ENCODE measurements around the gene RNASE11.
A peak's percentile ranks its signal among the peaks of the same experiment; 100 is the strongest.

Gene RNASE11

DNA sequence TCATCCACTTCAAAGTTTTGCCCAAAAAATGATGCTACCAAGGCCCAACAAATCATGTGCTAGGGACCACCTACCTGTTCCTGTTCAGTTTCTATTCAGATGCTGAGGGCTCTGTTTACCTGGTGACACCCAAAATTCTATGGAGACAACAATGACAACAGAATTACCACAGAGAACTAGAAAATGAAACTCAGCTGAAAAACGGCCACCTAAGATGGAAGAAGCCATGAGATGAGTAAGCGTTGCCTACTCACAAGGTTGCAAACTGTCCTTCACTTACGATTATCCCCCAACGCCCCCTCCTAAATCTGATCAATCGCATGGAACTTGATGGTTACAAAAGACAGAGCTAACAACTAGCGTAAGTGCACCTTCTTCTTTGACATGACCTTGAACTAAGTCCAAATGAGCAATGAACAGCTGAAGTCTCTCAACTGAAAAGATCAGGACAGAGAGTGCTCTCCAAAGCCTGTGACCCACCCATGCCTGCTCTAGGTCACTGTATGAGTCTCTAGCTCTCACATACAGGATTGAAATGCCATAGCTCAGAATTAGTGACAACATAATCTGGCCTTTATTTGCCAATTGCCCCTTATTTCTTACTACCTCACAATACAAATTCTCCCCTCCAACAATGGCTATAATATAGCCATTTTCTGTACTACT lies at the start of gene RNASE11:
TSS of gene RNASE11 (minus strand) at position 513 of the 666 bp plus-strand sequence.
- Histone ChIP-seq H3K9me2 (ENCODE audit: low read depth, low read length) (no peaks in the 10 kb centered on the region), H3K4me3 (ENCODE audit: low read depth, low read length, poor library complexity, severe bottlenecking) (no peak within 1 kb of the TSS), H2AFZ (ENCODE audit: low read length) (no peak within 1 kb of the TSS), H3K27me3 (ENCODE audit: insufficient read depth, low read length) (0 out of 2 replicates have a peak, but pooled peaks cover 4% of the 10 kb centered on the region), H3K36me3 (ENCODE audit: insufficient read depth, low read length) (no peaks in the 10 kb centered on the region), H3F3A (ENCODE audit: insufficient read depth, low read length) (no peaks in the 10 kb centered on the region), H4K20me1 (ENCODE audit: insufficient read depth, low read length) (no peaks in the 10 kb centered on the region), H3K4me1 (ENCODE audit: insufficient read depth, low read length, severe bottlenecking) (no peaks in the 10 kb centered on the region), H3K9me3 (ENCODE audit: low read length) (no peaks in the 10 kb centered on the region), H3K27ac (ENCODE audit: low read depth, low read length, poor library complexity, severe bottlenecking) (no peak within 1 kb of the TSS), H3K79me2 (ENCODE audit: insufficient read depth, low read length) (no peaks in the 10 kb centered on the region), H3K9ac (ENCODE audit: low read length) (no peak within 1 kb of the TSS), H3K4me2 (ENCODE audit: low read length) (no peak within 1 kb of the TSS)
- TF ChIP-seq EZH2 (IDR thresholded peaks at IDR 0.05; ENCODE audit: borderline replicate concordance, low read length) = no peak
- TF ChIP-seq, protein P1, sequence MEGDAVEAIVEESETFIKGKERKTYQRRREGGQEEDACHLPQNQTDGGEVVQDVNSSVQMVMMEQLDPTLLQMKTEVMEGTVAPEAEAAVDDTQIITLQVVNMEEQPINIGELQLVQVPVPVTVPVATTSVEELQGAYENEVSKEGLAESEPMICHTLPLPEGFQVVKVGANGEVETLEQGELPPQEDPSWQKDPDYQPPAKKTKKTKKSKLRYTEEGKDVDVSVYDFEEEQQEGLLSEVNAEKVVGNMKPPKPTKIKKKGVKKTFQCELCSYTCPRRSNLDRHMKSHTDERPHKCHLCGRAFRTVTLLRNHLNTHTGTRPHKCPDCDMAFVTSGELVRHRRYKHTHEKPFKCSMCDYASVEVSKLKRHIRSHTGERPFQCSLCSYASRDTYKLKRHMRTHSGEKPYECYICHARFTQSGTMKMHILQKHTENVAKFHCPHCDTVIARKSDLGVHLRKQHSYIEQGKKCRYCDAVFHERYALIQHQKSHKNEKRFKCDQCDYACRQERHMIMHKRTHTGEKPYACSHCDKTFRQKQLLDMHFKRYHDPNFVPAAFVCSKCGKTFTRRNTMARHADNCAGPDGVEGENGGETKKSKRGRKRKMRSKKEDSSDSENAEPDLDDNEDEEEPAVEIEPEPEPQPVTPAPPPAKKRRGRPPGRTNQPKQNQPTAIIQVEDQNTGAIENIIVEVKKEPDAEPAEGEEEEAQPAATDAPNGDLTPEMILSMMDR (IDR thresholded peaks at IDR 0.05; ENCODE audit: low read length) = no peak

DNA sequence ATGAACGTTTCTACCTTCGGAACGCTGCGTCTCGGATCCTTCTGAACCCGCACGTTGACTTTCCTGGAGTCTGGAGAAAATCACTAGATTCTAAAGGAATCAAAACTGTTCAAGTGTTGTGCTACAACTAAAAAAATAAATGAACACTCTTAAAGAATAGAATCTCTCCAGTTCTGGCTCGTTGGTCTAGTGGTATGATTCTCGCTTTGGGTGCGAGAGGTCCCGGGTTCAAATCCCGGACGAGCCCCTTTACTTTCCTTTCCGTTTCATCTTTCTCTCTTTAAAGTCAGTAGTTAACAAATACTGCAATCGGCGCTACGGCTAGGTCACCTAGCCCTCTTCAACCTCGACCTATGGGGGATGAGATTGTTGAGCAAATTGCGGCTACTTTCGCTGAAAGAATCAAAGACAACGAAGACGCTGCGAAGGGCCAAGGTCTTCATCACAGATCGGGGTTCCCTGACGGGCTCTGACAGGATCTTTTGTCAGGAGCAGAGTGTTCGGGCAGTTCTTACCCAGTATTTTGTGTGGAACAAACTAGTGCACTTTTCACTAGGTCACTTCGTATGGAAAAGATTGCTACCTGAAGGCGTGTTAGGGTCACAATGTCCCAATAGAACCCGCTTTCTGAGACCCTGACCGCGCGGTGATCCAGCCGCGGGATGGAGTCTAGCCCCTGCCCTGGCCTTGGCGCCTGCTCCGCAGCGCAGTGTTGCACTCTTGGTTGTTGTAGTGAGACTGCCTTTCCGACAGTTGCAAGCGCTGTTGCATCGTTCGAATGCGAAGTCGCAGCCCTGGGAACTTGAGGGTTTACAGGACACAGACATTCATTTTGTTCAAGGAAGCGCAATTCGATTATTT lies 45.3 kb upstream of the RNASE11 start:
- Histone ChIP-seq H3K27ac (ENCODE audit: low read depth, low read length, poor library complexity, severe bottlenecking) (no peak overlapping the region), H3K4me2 (ENCODE audit: low read length) (peak overlapping the region; percentile 78), H3K27me3 (ENCODE audit: insufficient read depth, low read length) (no peaks in the 10 kb centered on the region), H4K20me1 (ENCODE audit: insufficient read depth, low read length) (no peaks in the 10 kb centered on the region), H2AFZ (ENCODE audit: low read length) (no peak overlapping the region), H3K36me3 (ENCODE audit: insufficient read depth, low read length) (no peaks in the 10 kb centered on the region), H3K9me3 (ENCODE audit: low read length) (no peaks in the 10 kb centered on the region), H3K4me1 (ENCODE audit: insufficient read depth, low read length, severe bottlenecking) (peaks cover 29% of the 10 kb centered on the region), H3K79me2 (ENCODE audit: insufficient read depth, low read length) (no peaks in the 10 kb centered on the region), H3K9me2 (ENCODE audit: low read depth, low read length) (no peaks in the 10 kb centered on the region), H3K9ac (ENCODE audit: low read length) (peak overlapping the region; percentile 17; the same call in 1 of the 2 replicates), H3F3A (ENCODE audit: insufficient read depth, low read length) (no peaks in the 10 kb centered on the region), H3K4me3 (ENCODE audit: low read depth, low read length, poor library complexity, severe bottlenecking) (peak overlapping the region; percentile 60)
- TF ChIP-seq EZH2 (IDR thresholded peaks at IDR 0.05; ENCODE audit: borderline replicate concordance, low read length) = no peak
- TF ChIP-seq, protein P1 (IDR thresholded peaks at IDR 0.05; ENCODE audit: low read length) = no peak

DNA sequence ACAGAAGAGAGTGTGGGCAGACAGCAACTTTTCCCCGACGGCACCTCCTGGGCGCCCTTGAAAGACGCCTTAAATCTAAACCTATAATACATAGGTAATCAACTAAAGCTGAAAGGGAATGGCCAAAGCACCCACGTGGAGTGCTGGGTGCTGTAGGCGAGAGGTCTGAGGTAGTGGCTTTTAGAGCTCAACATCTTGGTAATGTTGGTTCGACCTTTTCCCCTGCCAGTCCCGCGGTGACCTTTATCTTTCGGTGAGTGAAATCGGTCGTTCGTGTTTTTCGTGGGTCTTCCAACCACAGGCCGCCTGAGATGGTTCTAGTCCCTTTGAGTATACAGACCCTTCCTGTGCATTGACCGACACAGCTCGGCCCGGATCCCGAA lies 44.6 kb upstream of the RNASE11 start:
- H3K4me1 ChIP-seq (ENCODE audit: insufficient read depth, low read length, severe bottlenecking) = peaks cover 35% of the 10 kb centered on the region
- H3F3A ChIP-seq (ENCODE audit: insufficient read depth, low read length) = no peaks in the 10 kb centered on the region
- H3K36me3 ChIP-seq (ENCODE audit: insufficient read depth, low read length) = no peaks in the 10 kb centered on the region
- H3K4me3 ChIP-seq (ENCODE audit: low read depth, low read length, poor library complexity, severe bottlenecking) = peak overlapping the region; percentile 60
- no peaks in the 10 kb centered on the region for H4K20me1 ChIP-seq (ENCODE audit: insufficient read depth, low read length)
- H3K9me2 ChIP-seq (ENCODE audit: low read depth, low read length) = no peaks in the 10 kb centered on the region
- TF ChIP-seq, protein P1 (IDR thresholded peaks at IDR 0.05; ENCODE audit: low read length) = no peak
- no peak for TF ChIP-seq EZH2 (IDR thresholded peaks at IDR 0.05; ENCODE audit: borderline replicate concordance, low read length)
- no peaks in the 10 kb centered on the region for H3K27me3 ChIP-seq (ENCODE audit: insufficient read depth, low read length)
- H3K79me2 ChIP-seq (ENCODE audit: insufficient read depth, low read length) = no peaks in the 10 kb centered on the region
- no peak overlapping the region for H3K27ac ChIP-seq (ENCODE audit: low read depth, low read length, poor library complexity, severe bottlenecking)
- H3K9me3 ChIP-seq (ENCODE audit: low read length) = no peaks in the 10 kb centered on the region
- H3K9ac ChIP-seq (ENCODE audit: low read length) = peak overlapping the region; percentile 17; the same call in 1 of the 2 replicates
- H3K4me2 ChIP-seq (ENCODE audit: low read length) = peak overlapping the region; percentile 78
- no peak overlapping the region for H2AFZ ChIP-seq (ENCODE audit: low read length)
